Daoy (cell line): ENCODE data around the gene HSPA5. TPM values are rescaled to one million over a fixed set of nuclear protein-coding genes. Genes with fewer than 3 reads are reported as not detected.
A peak's percentile ranks its signal among the peaks of the same experiment; 100 is the strongest.

Experiments used
- DNase-seq: peaks from one replicate; pipeline ENCODE4 v3.0.0-alpha.2; 2015; ENCODE audit warnings: low read depth
- total RNA-seq: library from RNA; depleted of rRNA; stranded (reverse); fragments of >200 nt; shearing (Covaris generic); gene quantifications from 2 replicates; pipeline ENCODE4 v1.2.3, GENCODE V29; 2014; rRNA removed

Gene HSPA5
- total RNA-seq, 1 experiment from 2014 or later = 56.3 TPM

GRCh38 chr9:125190361-125190801 is 50.8 kb downstream of the HSPA5 start:
- DNase-seq = no peak

DNA sequence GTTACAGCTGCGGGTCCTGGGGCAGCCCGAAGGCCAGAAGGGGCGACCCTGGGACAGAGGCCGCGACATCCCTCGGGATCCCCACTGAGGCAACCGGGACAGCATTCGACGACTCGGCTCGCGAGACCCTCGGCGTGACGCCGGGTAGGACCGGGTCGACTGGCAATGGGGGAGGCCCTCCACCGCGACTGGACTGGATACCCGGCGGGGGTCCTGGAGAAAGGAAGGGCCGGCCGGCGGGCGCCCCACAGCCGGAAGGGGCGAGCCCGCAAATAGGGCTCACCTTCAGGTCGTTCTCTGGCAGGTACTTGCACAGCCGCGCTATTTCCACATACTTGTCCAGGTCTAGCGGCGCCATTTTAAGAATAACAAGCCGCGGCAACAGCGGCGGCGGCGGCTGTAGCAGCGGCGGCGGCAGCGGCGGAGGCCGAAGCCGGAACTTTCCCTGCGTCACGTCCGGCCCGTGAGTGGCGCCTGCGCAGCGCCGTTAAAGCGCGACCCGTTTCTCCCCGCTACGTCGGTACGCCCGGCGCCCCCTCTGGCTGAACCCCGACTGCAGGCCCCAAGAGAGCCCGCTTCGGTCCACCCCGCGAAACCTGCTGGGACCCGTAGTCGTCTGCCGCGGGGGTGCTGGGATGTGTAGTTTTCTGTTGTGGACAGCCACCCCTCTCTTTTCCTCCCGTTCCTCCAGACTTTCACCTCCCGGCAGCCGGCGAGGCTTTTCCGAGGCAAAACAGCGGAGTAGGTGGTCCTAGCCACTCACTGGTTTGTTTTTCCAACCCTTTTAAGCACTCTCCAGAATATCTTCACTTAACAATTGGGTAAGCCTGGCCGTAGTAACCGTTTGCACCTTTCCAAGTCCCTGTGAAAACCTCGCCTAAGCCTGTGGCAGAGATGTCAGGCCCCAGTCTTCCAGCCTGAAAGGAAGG is 51.5 kb downstream of the HSPA5 start, which contains the start of gene PPP6C:
Gene PPP6C (minus strand): TSS at position 443 of the 929 bp plus-strand sequence. CDS start 85 bp downstream, at position 358.
- DNase-seq = peak; percentile 99

GRCh38 chr9:125189011-125189360 is 52.2 kb downstream of the HSPA5 start:
- peak; percentile 24 for DNase-seq

Other genes with a start within 250 kb of the HSPA5 start
- 4.9 and 10.8 TPM in 2 replicates for gene SCAI, start 97.8 kb downstream of the HSPA5 start, total RNA-seq
- 59.9 and 67.7 TPM in 2 replicates for gene PPP6C, start 51.5 kb downstream of the HSPA5 start, total RNA-seq
- 38.0 and 49.0 TPM in 2 replicates for gene RABEPK, start 40.8 kb downstream of the HSPA5 start, total RNA-seq
- 33.3 and 37.1 TPM in 2 replicates for gene GAPVD1, start 20.5 kb upstream of the HSPA5 start, total RNA-seq